ENCODE data around the gene PVALB.
A peak's percentile ranks its signal among the peaks of the same experiment; 100 is the strongest.

PVALB gene

GRCh38 chr22:36816636-36817524 is at the start of gene PVALB:
Gene PVALB (minus strand): TSS chr22:36817035. CDS start chr22:36817005, 30 bp downstream.
- peak; percentile 58 for DNase-seq (ENCODE audit: low read depth, low spot score)

GRCh38 chr22:36865346-36865745 is 48.5 kb upstream of the PVALB start:
- DNase-seq (ENCODE audit: low read depth, low spot score), result peak; percentile 24

GRCh38 chr22:36864454-36865215 is 47.8 kb upstream of the PVALB start:
- DNase-seq (ENCODE audit: low read depth, low spot score), result no peak

GRCh38 chr22:36863979-36864378 is 47.1 kb upstream of the PVALB start:
- no peak for DNase-seq (ENCODE audit: low read depth, low spot score)

- no peak for DNase-seq (ENCODE audit: low read depth, low spot score)
Observed at GRCh38 chr22:36863281-36863680, 46.4 kb upstream of the PVALB start.

GRCh38 chr22:36862251-36863242 is 45.7 kb upstream of the PVALB start:
- no peak for DNase-seq (ENCODE audit: low read depth, low spot score)

GRCh38 chr22:36860821-36861659 is 44.2 kb upstream of the PVALB start, which contains the start of gene NCF4:
Gene NCF4 (plus strand): TSS chr22:36861006. CDS start chr22:36861172, 166 bp downstream.
- DNase-seq (ENCODE audit: low read depth, low spot score), result no peak

- DNase-seq (ENCODE audit: low read depth, low spot score), result no peak
Observed at GRCh38 chr22:36860438-36860820, 43.6 kb upstream of the PVALB start.

- no peak for DNase-seq (ENCODE audit: low read depth, low spot score)
Observed at GRCh38 chr22:36860017-36860416, 43.2 kb upstream of the PVALB start.

- no peak for DNase-seq (ENCODE audit: low read depth, low spot score)
Observed at GRCh38 chr22:36858966-36859365, 42.1 kb upstream of the PVALB start.

GRCh38 chr22:36858156-36858555 is 41.3 kb upstream of the PVALB start:
- DNase-seq (ENCODE audit: low read depth, low spot score), result no peak

GRCh38 chr22:36856792-36857135 is 39.9 kb upstream of the PVALB start:
- DNase-seq (ENCODE audit: low read depth, low spot score), result no peak

GRCh38 chr22:36856121-36856791 is 39.4 kb upstream of the PVALB start:
- peak; percentile 92 for DNase-seq (ENCODE audit: low read depth, low spot score)

GRCh38 chr22:36855478-36855877 is 38.6 kb upstream of the PVALB start:
- DNase-seq (ENCODE audit: low read depth, low spot score), result no peak

GRCh38 chr22:36853407-36854099 is 36.7 kb upstream of the PVALB start:
- DNase-seq (ENCODE audit: low read depth, low spot score), result peak; percentile 49

GRCh38 chr22:36852056-36852973 is 35.5 kb upstream of the PVALB start:
- DNase-seq (ENCODE audit: low read depth, low spot score), result no peak

- no peak for DNase-seq (ENCODE audit: low read depth, low spot score)
Observed at GRCh38 chr22:36850682-36851081, 33.8 kb upstream of the PVALB start.

GRCh38 chr22:36850056-36850455 is 33.2 kb upstream of the PVALB start:
- DNase-seq (ENCODE audit: low read depth, low spot score), result no peak

Measured in astrocyte of the hippocampus (primary cell).